ENCODE data around the gene VIT. TPM values are rescaled to one million over a fixed set of nuclear protein-coding genes. Genes with fewer than 3 reads are reported as not detected.

The VIT gene
- total and polyA plus RNA-seq, 2 experiments from 2014 or later: not detected

DNA sequence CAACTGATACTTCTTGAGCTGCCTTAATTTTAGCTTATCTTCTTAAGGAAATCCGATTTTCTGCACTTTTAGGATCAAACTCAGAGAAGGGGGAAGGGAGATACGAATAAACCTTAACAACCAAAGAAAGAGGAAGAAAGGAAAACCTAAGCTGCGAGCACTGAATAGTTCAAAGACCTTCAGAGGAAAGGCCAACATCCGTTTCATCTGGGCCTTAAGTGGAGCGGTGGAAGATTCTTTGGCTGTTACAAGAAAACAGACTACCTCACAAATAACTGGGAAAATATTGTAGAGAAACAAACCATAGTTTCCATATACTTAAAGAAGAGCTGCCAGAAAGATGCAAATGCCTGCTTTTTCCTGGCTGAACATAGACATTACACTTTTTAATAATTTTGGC is 43.6 kb downstream of the VIT start (continued):
- TF ChIP-seq CTCF (conservative IDR thresholded peaks at IDR 0.05; ENCODE audit: low read depth in 2 of 2): no peak
- no peak for TF ChIP-seq EZH2 (IDR thresholded peaks at IDR 0.05; ENCODE audit: low read depth, unreplicated experiment)
- TF ChIP-seq, protein P1, sequence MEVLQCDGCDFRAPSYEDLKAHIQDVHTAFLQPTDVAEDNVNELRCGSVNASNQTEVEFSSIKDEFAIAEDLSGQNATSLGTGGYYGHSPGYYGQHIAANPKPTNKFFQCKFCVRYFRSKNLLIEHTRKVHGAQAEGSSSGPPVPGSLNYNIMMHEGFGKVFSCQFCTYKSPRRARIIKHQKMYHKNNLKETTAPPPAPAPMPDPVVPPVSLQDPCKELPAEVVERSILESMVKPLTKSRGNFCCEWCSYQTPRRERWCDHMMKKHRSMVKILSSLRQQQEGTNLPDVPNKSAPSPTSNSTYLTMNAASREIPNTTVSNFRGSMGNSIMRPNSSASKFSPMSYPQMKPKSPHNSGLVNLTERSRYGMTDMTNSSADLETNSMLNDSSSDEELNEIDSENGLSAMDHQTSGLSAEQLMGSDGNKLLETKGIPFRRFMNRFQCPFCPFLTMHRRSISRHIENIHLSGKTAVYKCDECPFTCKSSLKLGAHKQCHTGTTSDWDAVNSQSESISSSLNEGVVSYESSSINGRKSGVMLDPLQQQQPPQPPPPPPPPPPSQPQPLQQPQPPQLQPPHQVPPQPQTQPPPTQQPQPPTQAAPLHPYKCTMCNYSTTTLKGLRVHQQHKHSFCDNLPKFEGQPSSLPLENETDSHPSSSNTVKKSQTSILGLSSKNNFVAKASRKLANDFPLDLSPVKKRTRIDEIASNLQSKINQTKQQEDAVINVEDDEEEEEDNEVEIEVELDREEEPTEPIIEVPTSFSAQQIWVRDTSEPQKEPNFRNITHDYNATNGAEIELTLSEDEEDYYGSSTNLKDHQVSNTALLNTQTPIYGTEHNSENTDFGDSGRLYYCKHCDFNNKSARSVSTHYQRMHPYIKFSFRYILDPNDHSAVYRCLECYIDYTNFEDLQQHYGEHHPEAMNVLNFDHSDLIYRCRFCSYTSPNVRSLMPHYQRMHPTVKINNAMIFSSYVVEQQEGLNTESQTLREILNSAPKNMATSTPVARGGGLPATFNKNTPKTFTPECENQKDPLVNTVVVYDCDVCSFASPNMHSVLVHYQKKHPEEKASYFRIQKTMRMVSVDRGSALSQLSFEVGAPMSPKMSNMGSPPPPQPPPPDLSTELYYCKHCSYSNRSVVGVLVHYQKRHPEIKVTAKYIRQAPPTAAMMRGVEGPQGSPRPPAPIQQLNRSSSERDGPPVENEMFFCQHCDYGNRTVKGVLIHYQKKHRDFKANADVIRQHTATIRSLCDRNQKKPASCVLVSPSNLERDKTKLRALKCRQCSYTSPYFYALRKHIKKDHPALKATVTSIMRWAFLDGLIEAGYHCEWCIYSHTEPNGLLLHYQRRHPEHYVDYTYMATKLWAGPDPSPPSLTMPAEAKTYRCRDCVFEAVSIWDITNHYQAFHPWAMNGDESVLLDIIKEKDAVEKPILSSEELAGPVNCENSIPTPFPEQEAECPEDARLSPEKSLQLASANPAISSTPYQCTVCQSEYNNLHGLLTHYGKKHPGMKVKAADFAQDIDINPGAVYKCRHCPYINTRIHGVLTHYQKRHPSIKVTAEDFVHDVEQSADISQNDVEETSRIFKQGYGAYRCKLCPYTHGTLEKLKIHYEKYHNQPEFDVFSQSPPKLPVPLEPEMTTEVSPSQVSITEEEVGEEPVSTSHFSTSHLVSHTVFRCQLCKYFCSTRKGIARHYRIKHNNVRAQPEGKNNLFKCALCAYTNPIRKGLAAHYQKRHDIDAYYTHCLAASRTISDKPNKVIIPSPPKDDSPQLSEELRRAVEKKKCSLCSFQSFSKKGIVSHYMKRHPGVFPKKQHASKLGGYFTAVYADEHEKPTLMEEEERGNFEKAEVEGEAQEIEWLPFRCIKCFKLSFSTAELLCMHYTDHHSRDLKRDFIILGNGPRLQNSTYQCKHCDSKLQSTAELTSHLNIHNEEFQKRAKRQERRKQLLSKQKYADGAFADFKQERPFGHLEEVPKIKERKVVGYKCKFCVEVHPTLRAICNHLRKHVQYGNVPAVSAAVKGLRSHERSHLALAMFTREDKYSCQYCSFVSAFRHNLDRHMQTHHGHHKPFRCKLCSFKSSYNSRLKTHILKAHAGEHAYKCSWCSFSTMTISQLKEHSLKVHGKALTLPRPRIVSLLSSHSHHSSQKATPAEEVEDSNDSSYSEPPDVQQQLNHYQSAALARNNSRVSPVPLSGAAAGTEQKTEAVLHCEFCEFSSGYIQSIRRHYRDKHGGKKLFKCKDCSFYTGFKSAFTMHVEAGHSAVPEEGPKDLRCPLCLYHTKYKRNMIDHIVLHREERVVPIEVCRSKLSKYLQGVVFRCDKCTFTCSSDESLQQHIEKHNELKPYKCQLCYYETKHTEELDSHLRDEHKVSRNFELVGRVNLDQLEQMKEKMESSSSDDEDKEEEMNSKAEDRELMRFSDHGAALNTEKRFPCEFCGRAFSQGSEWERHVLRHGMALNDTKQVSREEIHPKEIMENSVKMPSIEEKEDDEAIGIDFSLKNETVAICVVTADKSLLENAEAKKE (CRISPR knock-in tag; IDR thresholded peaks at IDR 0.05): no peak
- no peak for TF ChIP-seq STAT1 (IDR thresholded peaks at IDR 0.05; ENCODE audit: unreplicated experiment)
- TF ChIP-seq, protein P2, sequence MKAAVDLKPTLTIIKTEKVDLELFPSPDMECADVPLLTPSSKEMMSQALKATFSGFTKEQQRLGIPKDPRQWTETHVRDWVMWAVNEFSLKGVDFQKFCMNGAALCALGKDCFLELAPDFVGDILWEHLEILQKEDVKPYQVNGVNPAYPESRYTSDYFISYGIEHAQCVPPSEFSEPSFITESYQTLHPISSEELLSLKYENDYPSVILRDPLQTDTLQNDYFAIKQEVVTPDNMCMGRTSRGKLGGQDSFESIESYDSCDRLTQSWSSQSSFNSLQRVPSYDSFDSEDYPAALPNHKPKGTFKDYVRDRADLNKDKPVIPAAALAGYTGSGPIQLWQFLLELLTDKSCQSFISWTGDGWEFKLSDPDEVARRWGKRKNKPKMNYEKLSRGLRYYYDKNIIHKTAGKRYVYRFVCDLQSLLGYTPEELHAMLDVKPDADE (IDR thresholded peaks at IDR 0.05): no peak

GRCh38 chr2:36741188-36741837 is 44.8 kb downstream of the VIT start:
- Mint-ChIP-seq H3K4me1 (peaks cover 19% of the 10 kb centered on the region), H3K27me3 (ENCODE audit: insufficient read depth, low read depth, poor library complexity) (no peaks in the 10 kb centered on the region), H3K36me3 (ENCODE audit: low read depth) (no peaks in the 10 kb centered on the region), H3K4me3 (no peak overlapping the region), H3K9me3 (peaks cover under 1% of the 10 kb centered on the region; the same call in 1 of the 3 replicates), H3K27ac (no peak overlapping the region)
- Histone ChIP-seq H3K27me3 (ENCODE audit: insufficient read depth) (no peaks in the 10 kb centered on the region), H3K4me2 (no peak overlapping the region), H3K9me2 (ENCODE audit: insufficient read depth) (peaks cover 15% of the 10 kb centered on the region), H3K4me1 (ENCODE audit: insufficient read depth) (peaks cover 12% of the 10 kb centered on the region), H3F3A (replicated peaks; ENCODE audit: low read depth) (no peaks in the 10 kb centered on the region), H3K4me3 (no peak overlapping the region), H3K36me3 (ENCODE audit: insufficient read depth) (no peaks in the 10 kb centered on the region), H2AFZ (peak overlapping the region; percentile 54), H3K27ac (ENCODE audit: low read depth) (no peak overlapping the region), H3K79me2 (replicated peaks; ENCODE audit: insufficient read depth) (no peaks in the 10 kb centered on the region), H4K20me1 (replicated peaks; ENCODE audit: insufficient read depth) (no peaks in the 10 kb centered on the region)
- TF ChIP-seq NANOG (IDR thresholded peaks at IDR 0.05; ENCODE audit: borderline replicate concordance): no peak
- TF ChIP-seq EZH2phosphoT487 (IDR thresholded peaks at IDR 0.05; ENCODE audit: unreplicated experiment): no peak
- DNase-seq (ENCODE audit: low spot score): no peak
- no peak for ATAC-seq

Measured in GM23338 (cell line).